ENCODE measurements around the gene CDH3. TPM values are rescaled to one million over a fixed set of nuclear protein-coding genes. Genes with fewer than 3 reads are reported as not detected.

CDH3 gene
- total RNA-seq, 2 experiments from 2014 or later = 0.22 to 0.74 TPM

DNA sequence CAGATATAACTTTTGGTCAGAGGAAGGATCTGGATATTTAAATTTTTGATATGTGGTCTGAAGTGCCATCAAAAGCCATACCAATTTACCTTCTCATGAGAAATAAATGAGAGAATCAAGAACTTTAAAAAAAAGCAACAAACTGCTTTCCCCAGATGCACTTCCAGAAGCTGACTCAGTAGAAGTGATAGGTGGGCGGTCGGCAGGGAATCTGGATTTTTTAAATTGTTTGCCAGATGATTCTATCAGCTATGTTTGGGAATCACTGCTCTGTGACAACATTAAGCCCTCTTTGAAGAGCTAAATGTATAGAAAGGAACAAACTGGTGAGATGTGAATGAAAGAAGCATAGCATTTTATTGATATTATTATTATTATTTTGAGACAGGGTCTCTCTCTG lies 19.2 kb downstream of the CDH3 start:
- H3K9me3 Mint-ChIP-seq = no peaks in the 10 kb centered on the region
- Histone ChIP-seq H3K4me1 (ENCODE audit: insufficient read depth, low read length) (no peaks in the 10 kb centered on the region), H3K27ac (ENCODE audit: low read depth in 1 of 2, low read length in 2 of 2) (no peak overlapping the region), H3K4me3 (ENCODE audit: low read length) (no peak overlapping the region), H3K36me3 (ENCODE audit: insufficient read depth, low read length) (no peaks in the 10 kb centered on the region), H3K27me3 (ENCODE audit: control insufficient read depth in 1 of 2, insufficient read depth in 2 of 2, low read length in 2 of 2) (peaks cover 0 to 3% of the 10 kb centered on the region in 2 experiments), H3K9me3 (ENCODE audit: control insufficient read depth in 1 of 2, insufficient read depth in 1 of 2, low read length in 2 of 2) (no peaks in the 10 kb centered on the region)
- no peaks in the 10 kb centered on the region for H3K36me3 Mint-ChIP-seq (ENCODE audit: low read depth)
- H3K4me1 Mint-ChIP-seq (ENCODE audit: low read depth) = no peaks in the 10 kb centered on the region
- intact Hi-C loops (cut with DNase I, micrococcal nuclease) = no loop called here
- TF ChIP-seq, protein P1, sequence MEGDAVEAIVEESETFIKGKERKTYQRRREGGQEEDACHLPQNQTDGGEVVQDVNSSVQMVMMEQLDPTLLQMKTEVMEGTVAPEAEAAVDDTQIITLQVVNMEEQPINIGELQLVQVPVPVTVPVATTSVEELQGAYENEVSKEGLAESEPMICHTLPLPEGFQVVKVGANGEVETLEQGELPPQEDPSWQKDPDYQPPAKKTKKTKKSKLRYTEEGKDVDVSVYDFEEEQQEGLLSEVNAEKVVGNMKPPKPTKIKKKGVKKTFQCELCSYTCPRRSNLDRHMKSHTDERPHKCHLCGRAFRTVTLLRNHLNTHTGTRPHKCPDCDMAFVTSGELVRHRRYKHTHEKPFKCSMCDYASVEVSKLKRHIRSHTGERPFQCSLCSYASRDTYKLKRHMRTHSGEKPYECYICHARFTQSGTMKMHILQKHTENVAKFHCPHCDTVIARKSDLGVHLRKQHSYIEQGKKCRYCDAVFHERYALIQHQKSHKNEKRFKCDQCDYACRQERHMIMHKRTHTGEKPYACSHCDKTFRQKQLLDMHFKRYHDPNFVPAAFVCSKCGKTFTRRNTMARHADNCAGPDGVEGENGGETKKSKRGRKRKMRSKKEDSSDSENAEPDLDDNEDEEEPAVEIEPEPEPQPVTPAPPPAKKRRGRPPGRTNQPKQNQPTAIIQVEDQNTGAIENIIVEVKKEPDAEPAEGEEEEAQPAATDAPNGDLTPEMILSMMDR (IDR thresholded peaks at IDR 0.05) = no peak
- DNase-seq (no peak), ATAC-seq (ENCODE audit: poor library complexity) (no peak)
- H3K4me3 Mint-ChIP-seq = no peak overlapping the region
- H3K27ac Mint-ChIP-seq = no peak overlapping the region
- CTCF ChIA-PET = no interaction called here
- H3K27me3 Mint-ChIP-seq = peaks cover 8% of the 10 kb centered on the region
- POLR2A ChIA-PET = no interaction called here

DNA sequence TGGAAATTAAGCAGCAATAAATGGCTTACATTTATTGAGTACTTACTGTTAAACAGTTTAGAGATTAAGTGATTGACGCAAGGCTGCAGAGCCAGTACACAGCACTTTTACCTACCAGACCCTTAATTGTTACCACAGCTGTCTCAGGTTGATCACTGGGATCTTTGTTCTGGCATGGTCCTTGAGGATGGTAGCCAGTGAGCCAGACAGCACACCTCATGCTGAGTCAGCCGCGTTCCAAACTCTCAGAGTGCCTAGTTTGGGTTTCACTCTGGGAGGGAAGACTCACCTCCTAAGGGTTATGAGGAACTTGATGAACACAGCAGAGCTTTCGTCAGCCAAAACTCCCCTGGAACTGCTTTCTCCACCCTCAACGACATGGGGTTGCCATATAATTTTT lies 20.4 kb downstream of the CDH3 start:
- TF ChIP-seq, protein P1 (IDR thresholded peaks at IDR 0.05) = no peak
- intact Hi-C loops (cut with DNase I, micrococcal nuclease) = no loop called here
- H3K27me3 ChIP-seq (ENCODE audit: control insufficient read depth in 1 of 2, insufficient read depth in 2 of 2, low read length in 2 of 2) = peaks cover 0 to 3% of the 10 kb centered on the region in 2 experiments
- no peaks in the 10 kb centered on the region for H3K9me3 Mint-ChIP-seq
- H3K27ac Mint-ChIP-seq = no peak overlapping the region
- H3K4me3 ChIP-seq (ENCODE audit: low read length) = no peak overlapping the region
- ChIA-PET POLR2A (no interaction called here), CTCF (no interaction called here)
- no peaks in the 10 kb centered on the region for H3K4me1 Mint-ChIP-seq (ENCODE audit: low read depth)
- H3K36me3 Mint-ChIP-seq (ENCODE audit: low read depth) = no peaks in the 10 kb centered on the region
- H3K36me3 ChIP-seq (ENCODE audit: insufficient read depth, low read length) = no peaks in the 10 kb centered on the region
- ATAC-seq (ENCODE audit: poor library complexity) = no peak
- no peak for DNase-seq
- H3K27ac ChIP-seq (ENCODE audit: low read depth in 1 of 2, low read length in 2 of 2) = no peak overlapping the region
- H3K4me3 Mint-ChIP-seq = no peak overlapping the region
- no peaks in the 10 kb centered on the region for H3K9me3 ChIP-seq (ENCODE audit: control insufficient read depth in 1 of 2, insufficient read depth in 1 of 2, low read length in 2 of 2)
- H3K4me1 ChIP-seq (ENCODE audit: insufficient read depth, low read length) = no peaks in the 10 kb centered on the region
- peaks cover 8% of the 10 kb centered on the region for H3K27me3 Mint-ChIP-seq

DNA sequence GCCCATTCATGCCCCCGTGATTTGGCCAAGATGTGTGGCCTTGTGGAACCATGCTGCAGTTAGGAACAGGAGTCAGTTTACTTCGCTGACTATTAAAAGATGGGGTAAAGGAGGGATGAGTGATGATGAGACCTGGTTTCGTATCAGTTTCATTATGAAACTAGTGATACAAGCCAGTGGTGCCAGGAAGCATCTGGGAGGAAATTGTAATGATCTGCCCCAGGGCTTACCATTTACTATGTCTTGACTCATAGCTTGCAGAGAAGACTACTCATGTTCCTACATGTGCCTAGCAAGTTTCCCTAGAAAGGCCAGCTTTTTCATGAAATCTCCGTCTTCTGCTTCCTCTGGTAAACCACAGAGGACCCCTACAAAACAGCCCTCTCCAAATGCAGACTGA lies 23.2 kb downstream of the CDH3 start:
- H3K9me3 ChIP-seq (ENCODE audit: control insufficient read depth in 1 of 2, insufficient read depth in 1 of 2, low read length in 2 of 2) = no peaks in the 10 kb centered on the region
- no peaks in the 10 kb centered on the region for H3K27me3 Mint-ChIP-seq
- H3K4me1 Mint-ChIP-seq (ENCODE audit: low read depth) = no peaks in the 10 kb centered on the region
- H3K27me3 ChIP-seq (ENCODE audit: control insufficient read depth in 1 of 2, insufficient read depth in 2 of 2, low read length in 2 of 2) = peaks cover 0 to 3% of the 10 kb centered on the region in 2 experiments
- ChIA-PET POLR2A (no interaction called here), CTCF (no interaction called here)
- intact Hi-C loops (cut with DNase I, micrococcal nuclease) = no loop called here
- H3K36me3 Mint-ChIP-seq (ENCODE audit: low read depth) = no peaks in the 10 kb centered on the region
- H3K27ac ChIP-seq (ENCODE audit: low read depth in 1 of 2, low read length in 2 of 2) = no peak overlapping the region
- H3K4me1 ChIP-seq (ENCODE audit: insufficient read depth, low read length) = no peaks in the 10 kb centered on the region
- ATAC-seq (ENCODE audit: poor library complexity) = no peak
- TF ChIP-seq, protein P1 (IDR thresholded peaks at IDR 0.05) = no peak
- no peaks in the 10 kb centered on the region for H3K36me3 ChIP-seq (ENCODE audit: insufficient read depth, low read length)
- H3K4me3 ChIP-seq (ENCODE audit: low read length) = no peak overlapping the region
- no peaks in the 10 kb centered on the region for H3K9me3 Mint-ChIP-seq
- no peak overlapping the region for H3K4me3 Mint-ChIP-seq
- DNase-seq = no peak
- no peak overlapping the region for H3K27ac Mint-ChIP-seq

Data from CD4-positive, alpha-beta T cell (primary cell).